HFF-Myc (cell line): ENCODE measurements around the gene SYS1.
A peak's percentile ranks its signal among the peaks of the same experiment; 100 is the strongest.

Experiments
- DNase-seq: peaks from one replicate; pipeline ENCODE4 v3.0.0-alpha.2; 2011; ENCODE audit warnings: low read depth; ENCODE audit errors: extremely low read depth
- H3K4me3 ChIP-seq: replicated peaks from 2 replicates; pipeline ENCODE4 v1.5.1; 2011; ENCODE audit warnings: low read depth, mild to moderate bottlenecking, control low read depth, low read length
- TF ChIP-seq, protein P1 (sequence below): IDR thresholded peaks from 2 replicates; pipeline ENCODE4 v1.5.1; 2012; ENCODE audit warnings: mild to moderate bottlenecking, low read depth, low read length, control low read depth; ENCODE audit errors: missing control alignments

Gene SYS1

DNA sequence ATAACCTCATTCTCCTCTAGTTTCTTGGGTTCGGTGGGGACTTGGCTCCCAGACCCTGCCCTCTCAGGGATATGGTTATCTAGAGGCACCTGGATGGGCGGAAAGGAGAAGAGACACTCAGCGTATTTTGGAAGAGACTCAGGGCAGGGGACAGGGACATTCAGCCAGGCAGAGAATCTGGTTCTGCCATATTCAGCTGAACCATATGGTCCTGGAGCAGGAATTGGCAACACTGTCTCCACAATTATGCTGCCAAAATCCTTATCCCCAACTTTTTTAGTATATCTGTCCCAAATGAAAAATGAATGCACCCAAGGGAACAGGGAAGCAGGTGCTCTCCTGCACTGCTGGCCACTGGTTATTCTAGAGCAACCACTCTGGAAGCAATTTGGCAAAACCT lies 32.5 kb upstream of the SYS1 start:
- TF ChIP-seq, protein P1, sequence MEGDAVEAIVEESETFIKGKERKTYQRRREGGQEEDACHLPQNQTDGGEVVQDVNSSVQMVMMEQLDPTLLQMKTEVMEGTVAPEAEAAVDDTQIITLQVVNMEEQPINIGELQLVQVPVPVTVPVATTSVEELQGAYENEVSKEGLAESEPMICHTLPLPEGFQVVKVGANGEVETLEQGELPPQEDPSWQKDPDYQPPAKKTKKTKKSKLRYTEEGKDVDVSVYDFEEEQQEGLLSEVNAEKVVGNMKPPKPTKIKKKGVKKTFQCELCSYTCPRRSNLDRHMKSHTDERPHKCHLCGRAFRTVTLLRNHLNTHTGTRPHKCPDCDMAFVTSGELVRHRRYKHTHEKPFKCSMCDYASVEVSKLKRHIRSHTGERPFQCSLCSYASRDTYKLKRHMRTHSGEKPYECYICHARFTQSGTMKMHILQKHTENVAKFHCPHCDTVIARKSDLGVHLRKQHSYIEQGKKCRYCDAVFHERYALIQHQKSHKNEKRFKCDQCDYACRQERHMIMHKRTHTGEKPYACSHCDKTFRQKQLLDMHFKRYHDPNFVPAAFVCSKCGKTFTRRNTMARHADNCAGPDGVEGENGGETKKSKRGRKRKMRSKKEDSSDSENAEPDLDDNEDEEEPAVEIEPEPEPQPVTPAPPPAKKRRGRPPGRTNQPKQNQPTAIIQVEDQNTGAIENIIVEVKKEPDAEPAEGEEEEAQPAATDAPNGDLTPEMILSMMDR = no peak
- DNase-seq = no peak
- no peak overlapping the region for H3K4me3 ChIP-seq

DNA sequence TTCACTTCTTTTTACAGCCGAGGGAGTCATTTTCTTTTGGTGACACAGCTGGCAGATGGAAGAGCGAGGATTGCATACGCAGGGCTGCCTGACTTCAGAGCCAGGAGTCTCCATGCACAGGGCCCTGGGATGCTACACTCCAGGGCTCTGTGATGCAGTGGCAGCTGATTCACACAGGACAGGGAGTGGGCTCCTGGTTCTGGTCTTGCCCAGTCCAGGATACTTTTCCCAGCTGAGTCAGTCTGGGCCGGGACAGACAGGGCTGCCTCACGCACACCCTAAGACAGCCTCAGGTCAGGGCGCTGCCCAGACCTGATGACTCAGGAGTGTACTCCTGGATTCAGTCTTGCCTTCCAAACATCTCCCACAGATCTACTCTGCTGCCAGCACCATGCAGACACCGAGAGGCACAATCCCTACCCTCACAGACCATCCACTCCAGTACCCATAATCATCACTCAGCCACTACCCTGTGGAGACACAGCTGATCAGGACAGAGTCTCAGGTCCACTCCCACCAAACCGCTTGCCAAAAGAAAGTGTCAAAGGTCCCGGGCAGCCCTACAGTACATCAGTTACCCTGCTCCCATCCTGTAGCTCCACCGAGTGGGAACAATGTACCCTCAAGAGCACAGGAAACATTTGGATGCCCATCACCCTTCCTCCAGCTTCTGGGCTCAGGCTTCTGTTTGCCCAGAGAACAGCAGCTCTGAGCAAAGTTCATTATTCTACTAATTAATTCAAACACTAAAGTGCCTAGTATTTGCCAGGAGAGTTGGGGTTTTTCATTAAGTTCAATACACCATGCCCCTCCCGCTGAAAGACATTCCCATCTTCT lies 26.2 kb upstream of the SYS1 start:
- TF ChIP-seq, protein P1 = no peak
- H3K4me3 ChIP-seq = no peak overlapping the region
- DNase-seq = peak; percentile 54

DNA sequence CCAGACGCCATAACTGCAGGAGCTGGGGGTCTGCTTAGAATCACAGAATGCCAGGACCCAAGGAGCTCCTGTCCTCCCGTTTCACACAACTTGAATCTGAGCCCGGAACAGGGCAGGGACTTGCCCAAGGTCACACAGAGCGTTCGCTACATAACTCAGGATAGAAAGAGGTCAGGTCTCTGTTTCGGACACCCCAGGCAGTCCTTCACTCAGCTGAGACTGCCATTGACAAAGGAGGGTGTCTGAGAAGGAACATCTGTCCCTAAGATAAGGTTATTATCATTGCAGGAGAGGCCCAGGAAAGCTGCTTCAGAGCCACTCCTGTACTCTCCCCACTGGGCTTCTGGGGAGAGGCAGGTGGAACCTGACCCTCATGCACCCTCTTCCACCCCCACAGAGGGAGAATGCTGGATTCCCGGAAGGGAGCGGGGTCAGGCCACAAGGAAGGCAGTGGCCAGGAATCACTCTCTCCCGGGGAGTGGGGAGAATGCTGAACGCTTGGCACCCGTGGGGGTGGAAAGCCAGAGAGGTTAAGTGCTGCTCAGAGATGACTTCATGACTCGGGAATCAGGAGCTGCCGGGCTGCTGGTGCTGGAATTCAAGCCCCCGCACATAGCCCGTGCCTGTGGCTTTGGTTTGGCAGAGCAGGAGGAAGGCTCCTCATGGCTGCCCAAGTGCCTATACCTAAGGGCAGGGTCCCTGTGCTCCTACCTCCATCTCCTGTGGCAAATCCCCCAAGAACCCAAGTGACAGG lies 25.4 kb upstream of the SYS1 start:
- H3K4me3 ChIP-seq = no peak overlapping the region
- DNase-seq = peak; percentile 66
- TF ChIP-seq, protein P1 = no peak

DNA sequence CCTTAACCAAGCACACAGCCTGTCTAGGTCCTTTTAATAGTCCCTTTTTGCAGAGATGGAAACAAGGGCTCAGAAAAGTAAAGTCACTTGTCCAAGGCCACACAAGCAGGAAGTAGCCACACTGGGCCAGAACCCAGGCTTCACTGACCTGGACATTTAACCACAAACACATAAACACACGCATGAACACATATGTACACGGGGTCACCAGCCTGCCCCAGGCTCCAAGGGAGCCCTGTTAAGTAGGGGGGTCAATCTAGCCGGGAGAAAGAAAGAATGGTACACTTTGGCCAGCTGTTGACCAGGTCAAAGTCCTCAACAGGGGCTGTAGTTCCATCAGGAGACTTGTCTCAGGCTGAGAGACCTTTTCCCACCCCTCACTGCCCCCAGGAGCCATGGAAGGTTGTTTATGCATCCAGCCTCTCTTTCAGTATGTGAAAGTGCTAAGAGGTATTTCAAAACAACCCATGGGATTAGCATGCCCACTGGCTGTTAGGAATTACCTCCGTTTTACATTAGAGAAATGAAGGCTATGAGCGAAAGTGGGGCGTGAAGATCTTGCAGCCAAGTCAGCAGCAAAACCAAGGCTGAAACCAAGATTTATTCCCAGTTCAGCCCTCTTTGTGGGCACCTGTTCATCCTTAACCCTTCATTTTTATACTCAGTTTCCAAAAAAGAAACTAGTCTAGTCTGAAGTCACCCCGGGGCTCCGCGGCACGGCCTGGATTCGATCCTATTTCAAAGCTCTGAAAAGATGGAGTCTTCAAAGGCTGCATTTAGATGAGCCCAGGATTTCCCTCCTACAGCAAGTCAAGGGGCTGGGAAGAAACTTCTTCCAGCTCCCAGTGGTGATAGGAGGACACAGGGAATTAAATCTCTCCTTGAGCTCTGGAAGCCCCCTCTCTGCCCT lies 24.6 kb upstream of the SYS1 start:
- TF ChIP-seq, protein P1 = no peak
- no peak overlapping the region for H3K4me3 ChIP-seq
- DNase-seq = no peak

DNA sequence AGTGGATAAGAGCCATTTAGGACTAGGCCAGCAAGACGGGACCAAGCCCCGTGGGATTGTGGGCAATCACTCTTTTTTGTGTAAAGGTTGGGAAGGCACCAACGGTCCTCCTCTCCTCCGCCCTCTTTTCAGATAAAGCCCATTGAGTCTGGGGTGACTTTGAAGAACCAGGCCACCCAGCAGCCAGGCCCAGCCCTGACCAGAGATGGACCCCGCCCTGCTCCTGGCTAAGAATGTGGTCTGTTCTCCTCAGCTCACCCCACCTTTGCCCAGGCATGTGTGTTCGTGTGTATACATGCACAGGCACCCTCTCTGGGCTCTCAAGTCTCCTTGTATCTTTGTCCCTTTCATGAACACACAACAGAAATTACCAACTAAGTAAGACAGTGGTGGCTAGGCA lies 23.9 kb upstream of the SYS1 start:
- TF ChIP-seq, protein P1 = no peak
- DNase-seq = no peak
- H3K4me3 ChIP-seq = no peak overlapping the region

DNA sequence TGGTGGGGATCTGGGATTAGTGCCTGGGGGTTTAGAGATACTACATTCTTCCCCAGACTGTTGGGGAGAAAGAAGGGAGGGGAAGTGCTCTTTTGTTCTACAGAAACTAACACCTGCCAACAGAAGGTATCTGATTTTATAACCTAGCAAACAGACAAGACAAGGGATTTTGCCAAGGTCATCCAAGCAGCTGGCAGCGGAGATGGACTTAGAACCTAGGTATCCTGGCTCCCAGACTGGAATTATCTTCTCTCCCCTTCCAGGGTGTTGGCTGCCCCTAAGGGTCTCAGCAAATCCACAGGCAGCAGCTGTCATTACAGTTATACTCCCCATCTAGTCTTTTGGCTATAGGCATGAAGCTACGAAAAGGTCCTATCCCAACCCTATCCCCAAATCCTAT lies 23.2 kb upstream of the SYS1 start:
- no peak for DNase-seq
- TF ChIP-seq, protein P1 = no peak
- no peak overlapping the region for H3K4me3 ChIP-seq
